GM21390 (cell line): ENCODE results near the gene BOLL.
"Not testable (repeated sequence)": the region's sequence is repeated elsewhere in the genome, so short reads cannot be mapped to it uniquely, and the experiment has no call there.

ENCODE experiments used
- ATAC-seq: cut with Tn5 transposase; IDR thresholded peaks from one replicate; pipeline ENCODE4 v1.9.1; 2021; ENCODE audit not compliant: unreplicated experiment

Gene BOLL

DNA sequence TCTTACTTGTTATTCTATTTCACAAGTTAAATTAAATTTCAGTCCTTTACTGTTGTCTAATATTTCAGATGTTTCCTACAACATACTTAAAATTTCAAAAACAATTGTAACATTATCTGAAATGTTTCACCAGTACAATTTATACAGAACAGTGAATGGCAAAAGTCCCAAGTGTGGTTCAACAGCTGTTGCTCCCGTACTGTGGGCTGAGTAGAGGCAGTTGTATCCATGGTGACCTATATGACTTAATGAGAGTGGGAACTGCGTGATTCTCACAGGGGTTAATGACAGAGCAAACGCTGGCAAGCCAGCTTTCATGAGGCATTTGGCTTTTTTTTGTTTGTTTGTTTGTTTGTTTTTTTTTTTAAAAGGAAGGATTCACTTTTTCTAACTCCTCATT, 13.9 kb upstream of the BOLL start:
- ATAC-seq: no peak

DNA sequence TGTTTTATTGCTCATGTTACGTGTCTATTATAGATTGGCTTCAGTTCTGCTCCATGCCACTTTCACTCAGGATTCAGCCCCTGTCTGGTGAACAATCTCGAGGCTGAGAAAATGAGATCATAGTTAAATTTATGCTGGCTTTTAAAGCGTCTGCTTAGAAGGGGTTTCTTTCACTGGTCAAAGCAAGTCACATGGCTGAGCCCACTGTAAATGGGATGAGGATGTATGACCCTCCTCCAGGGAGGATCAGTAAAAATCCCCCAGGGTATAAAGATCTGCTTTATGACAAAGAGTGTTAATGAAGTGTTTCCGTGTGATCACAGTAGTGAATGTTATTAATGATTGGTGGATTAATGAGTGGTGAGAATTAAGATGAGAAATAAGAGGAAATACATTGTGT, 13.1 kb upstream of the BOLL start:
- ATAC-seq: no peak

DNA sequence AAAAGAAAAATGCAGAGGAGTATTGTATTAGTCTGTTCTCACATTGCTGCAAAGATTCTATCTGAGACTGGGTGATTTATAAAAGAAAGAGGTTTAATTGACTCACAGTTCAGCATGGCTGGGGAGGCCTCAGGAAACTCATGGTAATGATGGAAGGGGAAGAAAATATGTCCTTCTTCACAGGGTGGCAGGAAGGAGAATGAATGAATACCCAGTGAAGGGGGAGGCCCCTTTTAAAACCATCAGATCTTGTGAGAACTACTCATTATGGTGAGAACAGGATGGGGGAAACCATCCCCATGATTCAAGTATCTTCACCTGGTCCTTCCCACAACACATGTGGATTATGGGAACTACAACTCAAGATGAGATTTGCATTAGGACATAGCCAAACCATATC, 10.2 kb upstream of the BOLL start:
- ATAC-seq: no peak

DNA sequence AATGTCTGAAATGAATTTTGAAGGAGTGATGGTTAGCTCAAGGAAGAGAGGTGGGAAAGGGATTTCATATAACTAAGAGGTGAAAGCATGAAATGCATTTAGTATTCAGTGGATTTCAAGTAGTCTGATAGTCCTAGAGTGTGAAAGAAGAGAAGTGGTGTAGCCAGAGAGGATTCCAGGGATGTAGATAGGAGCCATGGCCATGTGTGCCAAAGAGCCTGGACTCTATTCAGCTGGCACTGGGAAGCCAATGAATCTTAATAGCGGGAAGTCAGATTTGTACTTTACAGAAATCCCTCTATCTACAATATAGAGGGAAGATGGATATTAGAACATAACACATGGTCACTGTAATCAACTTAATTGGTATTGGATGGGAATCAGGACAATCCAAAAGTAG, 8.3 kb upstream of the BOLL start:
- no peak for ATAC-seq

DNA sequence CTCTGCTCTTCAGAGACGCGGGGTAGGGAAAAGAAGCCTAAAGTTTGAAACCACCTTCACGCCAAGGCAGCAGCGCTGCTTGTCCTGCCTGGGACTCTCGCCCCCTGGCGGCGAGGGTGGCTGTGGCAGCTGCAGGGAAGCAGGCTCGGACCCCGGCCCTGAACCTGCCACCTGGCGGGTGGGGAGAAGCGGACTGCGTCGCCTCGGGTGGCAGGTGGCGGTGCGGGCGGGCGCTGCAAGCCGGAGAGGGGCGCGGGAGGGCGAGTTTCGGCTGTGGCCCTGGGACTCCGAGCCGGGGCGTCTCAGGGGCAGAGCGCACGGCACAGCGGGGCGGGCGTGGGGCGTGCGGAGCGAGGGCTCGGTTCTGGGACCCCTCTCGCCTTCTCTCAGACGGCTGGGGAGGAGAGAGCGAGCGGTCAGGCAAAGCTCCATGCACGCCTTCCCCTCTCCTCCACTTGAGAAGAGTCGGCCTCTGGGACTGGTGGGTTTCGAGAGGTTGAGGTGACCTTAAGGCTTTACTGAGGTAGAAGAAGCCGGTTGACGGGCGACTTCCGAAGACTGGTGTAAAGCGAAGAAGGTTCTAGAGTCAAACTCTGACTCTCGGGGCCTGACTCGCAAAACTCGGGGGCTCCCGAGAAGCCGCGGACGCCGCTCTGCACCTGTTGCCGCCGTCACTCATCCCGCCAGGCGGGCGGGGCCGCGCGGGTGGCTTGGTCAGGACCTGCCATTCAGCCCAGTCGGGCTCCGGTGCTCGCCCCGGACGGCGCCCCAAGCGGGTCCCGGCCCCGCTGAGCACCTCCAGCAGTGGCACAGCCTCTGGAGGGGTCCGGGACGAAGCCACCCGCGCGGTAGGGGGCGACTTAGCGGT, 1.1 kb upstream of the BOLL start:
- ATAC-seq: peak; percentile 85

DNA sequence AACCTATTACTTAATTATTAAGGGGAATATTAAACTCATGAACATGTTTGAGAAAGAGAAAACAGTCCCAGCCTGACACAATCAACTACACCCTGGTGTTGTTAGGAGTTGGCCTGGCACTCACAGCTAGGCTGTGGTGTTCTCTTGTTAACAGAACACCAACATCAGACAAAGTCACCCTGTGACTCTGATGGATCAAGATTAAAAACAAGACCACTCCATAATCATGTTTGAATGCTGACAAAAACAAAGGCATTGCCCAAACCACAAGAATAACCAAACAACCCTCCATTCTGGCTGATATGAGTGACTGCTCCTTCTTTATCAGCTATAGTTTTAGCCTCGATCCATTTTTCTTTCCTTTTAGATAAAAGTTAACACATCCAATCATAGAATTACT, 3.0 kb downstream of the BOLL start:
- ATAC-seq: no peak

DNA sequence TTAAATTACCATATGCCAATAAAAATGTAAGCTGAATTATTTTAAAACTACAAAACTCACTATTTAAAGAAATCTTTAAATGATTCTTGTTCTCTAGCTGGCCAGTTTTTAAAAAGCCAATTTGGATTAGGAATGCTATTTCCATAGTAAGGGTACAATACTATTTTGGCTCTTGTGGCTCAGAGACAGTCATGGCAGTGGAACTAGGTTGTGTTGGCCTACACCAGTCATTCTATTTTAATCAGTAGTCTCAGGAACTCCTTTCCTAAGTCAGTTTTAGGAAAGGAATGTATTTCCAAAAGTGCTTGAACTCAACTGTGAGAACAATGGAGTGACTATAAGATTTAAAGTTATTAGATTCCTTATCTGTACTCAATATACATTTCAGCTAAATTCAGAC, 5.9 kb downstream of the BOLL start:
- ATAC-seq: no peak

DNA sequence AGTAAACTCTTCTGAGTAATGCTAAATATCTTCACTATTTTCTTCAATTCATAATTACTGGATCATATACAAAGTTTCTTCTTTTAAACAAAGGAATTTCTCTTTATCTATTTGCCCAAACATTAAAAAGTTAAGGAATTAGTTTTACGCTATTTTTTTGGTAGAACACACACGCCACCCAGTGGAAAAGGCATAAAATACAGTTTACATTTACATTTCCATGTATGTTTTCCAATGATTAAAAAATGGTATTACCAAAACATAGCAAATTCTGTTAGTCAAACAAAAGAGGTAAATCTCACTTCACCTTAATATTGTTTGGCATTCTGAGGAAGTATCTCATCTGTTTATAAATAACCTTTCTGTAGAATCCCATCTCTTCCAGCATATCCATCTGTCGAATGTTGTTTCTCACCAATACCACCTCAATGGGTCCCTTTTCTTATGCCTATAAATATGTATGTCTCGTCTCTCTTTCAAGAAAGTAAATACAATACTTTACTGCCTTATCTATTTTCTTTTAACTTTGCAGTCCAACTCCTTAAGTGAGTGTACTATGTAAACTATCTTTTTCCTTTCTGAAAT, 7.2 kb downstream of the BOLL start:
- no peak for ATAC-seq

DNA sequence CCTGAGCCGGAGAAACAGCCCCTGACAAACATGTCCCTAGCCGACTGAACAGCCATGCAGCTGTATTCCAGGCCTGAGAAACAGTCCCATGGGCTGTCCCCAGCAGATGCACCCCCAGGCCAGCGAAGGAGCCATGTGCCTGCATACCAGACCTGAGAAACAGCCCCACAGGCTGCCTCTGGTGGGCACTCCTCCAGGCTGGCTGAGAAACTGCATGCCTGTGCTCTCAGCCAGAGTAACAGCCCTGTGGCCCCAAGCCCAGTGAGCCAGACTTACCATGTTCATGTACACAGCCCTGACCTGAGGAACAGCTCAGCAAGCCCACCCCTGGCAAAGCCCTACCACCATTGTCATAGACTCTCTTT, 24.8 kb downstream of the BOLL start:
- no peak for ATAC-seq

DNA sequence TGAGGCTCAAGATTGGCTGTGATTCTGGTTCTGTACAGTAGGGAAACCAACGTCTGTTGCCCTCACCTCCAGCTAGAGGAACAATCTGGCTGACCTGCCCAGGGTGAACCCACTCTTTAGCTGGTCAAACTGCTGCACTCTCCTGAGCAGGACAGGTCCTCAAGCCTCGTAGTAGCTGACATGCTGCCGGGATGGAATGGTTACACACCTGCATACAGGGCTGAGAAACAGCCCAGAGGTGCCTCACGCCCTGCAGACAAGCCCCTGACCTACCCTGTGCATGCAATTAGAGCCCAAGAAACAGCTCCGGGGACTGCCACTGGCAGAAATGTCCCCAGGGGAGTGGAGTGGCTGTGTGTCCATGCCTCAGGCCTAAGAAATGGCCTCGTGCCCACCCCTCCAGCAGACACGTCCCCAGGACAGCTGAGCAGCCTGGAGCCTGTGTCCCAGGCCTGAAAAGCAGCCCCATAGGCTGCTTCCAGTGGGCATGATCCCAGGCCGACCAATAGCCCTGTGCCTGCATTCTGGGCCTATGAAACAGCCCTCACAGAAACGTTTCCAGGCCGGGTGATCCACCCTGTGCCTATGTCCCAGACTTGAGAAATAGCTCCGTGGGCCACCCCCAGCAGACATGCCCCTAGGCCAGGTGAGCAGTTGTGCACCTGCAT, 25.4 kb downstream of the BOLL start:
- no peak for ATAC-seq

DNA sequence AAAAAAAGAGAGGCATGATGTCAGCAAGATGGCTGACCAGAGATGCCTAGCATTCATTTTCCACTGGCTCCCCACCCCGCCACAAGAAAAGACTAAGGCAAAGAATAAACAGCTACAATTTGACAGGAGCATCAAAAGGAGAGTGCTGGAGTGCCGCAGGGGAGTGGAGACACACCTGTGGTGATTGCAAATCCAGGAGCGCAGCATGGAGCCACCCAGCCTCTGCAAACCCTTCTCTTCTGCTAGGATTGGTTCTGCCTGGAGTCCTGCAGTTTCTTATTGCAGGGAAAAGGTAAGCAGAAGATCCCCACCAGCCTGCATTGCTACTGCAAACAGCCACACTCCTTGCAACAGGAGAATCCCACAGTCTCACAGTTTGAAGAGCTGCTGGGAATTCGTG, 26.1 kb downstream of the BOLL start:
- no peak for ATAC-seq

DNA sequence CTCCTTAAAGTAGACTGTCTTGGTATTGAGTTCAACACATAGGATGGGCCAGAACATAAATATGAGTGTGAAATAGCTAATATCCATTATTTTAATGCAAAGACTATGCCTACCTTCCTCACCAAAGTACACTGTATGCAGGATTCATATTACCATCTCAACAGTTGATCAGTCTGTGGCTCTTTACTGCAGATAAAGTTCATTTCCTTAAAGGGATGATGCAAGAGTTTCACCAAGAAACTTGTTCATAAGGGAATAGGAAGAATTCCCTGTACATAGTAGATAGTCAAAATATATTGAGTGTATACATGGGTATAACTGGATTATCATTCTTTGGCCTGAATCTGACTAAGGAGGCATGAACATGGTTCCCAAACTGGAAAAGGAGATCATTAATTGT, 44.9 kb downstream of the BOLL start:
- ATAC-seq: no peak

DNA sequence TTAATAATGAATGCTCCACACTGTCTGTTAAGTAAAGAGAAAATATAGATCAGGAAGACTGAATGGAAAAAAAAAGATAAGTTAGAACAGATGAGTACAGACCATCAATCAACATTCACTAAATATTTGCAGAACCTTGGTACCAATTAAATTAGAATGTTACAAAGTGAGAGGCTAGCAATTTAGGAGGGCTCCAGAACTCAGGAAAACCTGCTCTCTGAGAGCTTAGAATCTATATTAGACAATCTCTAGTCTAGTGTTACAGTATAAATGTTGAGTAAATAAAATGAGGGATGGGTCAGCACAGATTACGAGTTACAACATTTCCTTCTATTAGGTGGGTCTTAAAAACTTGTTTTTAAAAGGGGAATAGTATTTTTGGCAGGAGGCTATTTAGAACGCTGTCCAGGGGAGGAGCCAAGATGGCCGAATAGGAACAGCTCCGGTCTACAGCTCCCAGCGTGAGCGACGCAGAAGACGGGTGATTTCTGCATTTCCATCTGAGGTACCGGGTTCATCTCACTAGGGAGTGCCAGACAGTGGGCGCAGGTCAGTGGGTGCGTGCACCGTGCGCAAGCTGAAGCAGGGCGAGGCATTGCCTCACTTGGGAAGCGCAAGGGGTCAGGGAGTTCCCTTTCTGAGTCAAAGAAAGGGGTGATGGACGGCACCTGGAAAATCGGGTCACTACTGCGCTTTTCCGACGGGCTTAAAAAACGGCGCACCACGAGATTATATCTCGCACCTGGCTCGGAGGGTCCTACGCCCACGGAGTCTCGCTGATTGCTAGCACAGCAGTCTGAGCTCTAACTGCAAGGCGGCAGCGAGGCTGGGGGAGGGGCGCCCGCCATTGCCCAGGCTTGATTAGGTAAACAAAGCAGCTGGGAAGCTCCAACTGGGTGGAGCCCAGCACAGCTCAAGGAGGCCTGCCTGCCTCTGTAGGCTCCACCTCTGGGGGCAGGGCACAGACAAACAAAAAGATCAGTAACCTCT, 56.3 kb downstream of the BOLL start:
- not testable (repeated sequence) for ATAC-seq

DNA sequence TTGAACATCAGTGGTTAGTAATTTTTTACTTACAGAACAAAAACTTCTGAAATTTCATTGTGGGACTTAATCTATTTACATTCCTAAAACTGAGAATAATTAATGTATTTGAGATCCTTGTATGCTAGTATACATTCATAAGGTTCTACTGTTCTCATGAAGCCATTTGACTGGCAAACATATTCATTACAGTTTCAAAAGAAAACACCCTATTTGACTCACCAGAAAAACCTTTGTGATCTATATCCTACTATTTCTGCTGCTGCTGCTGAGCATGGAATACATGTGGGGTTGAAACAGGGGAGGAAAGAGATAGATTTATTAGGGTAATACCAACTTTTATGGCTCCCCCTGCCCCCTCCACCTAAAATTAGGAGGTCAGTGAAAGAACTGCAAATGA, 58.1 kb downstream of the BOLL start:
- no peak for ATAC-seq

DNA sequence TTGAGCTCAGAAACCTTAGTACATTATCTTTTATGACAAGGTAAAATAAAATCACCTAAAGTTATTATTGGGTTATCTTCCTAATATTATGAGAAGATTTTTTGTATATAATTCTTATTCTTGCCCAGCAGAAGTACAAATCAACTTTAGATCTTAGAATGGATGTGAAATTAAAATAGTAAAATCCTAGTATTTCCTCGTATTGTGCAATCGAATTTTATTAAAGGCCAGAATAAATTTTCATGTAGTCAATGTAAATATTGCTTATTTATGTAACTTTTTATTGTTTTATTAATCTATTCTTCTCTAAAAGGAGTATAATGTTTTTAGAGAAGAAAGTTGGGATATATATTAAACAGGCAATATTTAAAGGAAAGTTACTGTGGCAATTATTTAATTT, 67.3 kb downstream of the BOLL start:
- ATAC-seq: no peak

DNA sequence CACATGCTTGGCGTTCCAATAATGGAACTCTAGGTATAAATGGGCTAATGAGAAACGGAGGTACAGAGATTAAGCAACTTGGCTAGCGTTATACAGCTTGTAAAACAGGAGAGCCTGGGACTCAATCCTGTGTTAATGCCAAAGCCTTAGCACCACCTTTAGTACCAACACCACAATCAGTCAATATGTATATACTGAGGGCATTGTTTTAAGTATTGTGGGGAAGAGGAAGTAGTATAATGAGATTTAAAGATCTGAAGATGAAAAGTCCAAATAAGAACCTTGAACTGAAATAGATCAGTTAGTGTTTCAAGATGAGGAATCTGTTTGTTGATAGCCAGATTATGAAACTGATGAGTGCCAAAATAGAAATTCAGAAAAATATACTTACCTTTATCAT, 71.8 kb downstream of the BOLL start:
- ATAC-seq: no peak

DNA sequence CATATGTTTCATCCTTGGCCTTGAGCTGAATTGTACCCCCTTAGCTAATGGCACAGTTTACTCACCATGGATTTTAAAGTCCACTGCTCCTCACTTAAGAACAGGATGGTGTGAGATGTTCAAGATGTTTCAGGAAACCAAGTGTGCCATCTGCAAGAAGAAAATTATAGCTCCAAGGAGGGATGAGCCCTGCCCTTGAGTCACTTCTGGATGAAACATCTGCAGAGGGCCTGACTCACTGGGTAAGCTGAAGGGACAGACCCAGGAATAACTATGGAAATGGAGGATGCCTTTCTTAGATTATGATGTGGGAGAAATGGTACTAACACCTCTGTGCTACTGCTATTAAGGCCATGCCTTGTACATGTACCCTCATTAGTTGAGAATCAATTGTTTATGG, 73.5 kb downstream of the BOLL start:
- no peak for ATAC-seq

DNA sequence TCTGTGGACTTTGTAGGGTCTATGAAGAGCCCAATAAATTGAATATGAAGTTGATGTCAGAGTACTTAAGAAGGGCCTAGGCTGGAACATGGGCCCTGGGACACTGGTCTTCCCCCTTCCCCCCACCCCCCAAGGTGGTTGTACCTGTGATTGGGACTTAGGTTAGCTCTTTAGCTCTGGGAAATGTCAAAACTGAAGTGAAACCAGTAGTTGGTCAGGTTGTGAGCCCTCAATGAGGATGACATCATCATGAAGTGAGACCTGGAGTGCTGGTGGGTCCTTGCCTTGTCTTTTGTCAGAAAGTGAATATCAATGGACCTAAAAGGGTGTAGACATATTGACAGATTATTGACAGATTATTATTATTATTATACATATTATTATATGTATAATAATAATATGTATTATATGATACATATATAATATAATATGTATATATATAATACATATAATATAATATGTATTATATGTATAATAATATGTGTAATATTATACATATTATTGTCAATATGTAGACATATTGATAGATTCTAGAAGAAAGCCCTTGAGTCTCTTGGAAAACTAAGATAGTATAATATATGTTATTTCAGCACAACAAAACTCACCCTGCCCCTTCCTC, 74.6 kb downstream of the BOLL start:
- peak; percentile 80 for ATAC-seq

DNA sequence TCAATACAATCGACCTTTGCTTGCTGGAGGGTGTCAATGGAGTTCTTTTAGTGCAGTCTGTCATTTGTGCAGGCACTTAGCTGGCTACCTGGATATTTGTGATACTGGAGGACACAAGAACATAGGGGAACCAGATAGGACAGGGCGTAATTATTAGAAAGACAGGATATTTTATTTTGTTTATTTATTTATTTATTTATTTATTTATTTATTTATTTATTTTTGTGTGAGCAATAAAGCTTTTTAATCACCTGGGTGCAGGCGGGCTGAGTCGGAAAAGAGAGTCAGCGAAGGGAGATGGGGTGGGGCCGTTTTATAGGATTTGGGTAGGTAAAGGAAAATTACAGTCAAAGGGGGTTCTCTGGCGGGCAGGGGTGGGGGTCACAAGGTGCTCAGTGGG, 76.0 kb downstream of the BOLL start:
- not testable (repeated sequence) for ATAC-seq

DNA sequence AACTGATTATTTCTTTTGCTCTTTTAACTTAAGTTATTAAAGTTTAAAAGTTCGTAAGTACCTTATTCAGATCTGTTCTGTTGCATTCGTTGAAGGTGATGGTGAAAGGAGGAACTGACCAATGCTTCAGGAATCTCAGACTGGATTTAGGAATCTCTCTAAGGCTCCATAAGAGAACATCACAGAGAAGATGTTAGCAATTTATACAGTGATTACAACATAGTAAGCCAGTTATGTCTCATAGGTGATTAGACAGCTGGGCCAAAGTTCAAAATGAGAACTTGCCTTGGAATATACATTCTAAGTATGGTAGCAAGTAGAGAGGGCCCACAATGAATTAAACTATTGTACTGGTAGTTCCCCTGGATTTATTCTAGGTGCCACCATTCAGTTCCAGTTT, 76.8 kb downstream of the BOLL start:
- ATAC-seq: no peak
